Brain microvascular endothelial cell (primary cell): ENCODE results near the gene SPINK1.

Experiments
- DNase-seq: peaks from one replicate; pipeline ENCODE4 v3.0.0-alpha.2; 2020
- H3K27ac ChIP-seq: fragments of 250-450 bp; sonication (Bioruptor Pico); 2 replicates; pipeline ENCODE4 v1.5.1; 2020; ENCODE audit warnings: mild to moderate bottlenecking, moderate library complexity
- H3K27me3 ChIP-seq: fragments of 250-450 bp; sonication (Bioruptor Pico); replicated peaks from 2 replicates; pipeline ENCODE4 v1.5.1; 2020; ENCODE audit warnings: mild to moderate bottlenecking
- H3K36me3 ChIP-seq: fragments of 250-450 bp; sonication (Bioruptor Pico); replicated peaks from 2 replicates; pipeline ENCODE4 v1.5.1; 2020; ENCODE audit warnings: mild to moderate bottlenecking
- H3K4me3 ChIP-seq: 2 replicates; pipeline ENCODE4 v1.5.1; 2011; ENCODE audit warnings: low read depth, mild to moderate bottlenecking, control low read depth, low read length, moderate library complexity
- CTCF ChIP-seq: IDR thresholded peaks from 2 replicates; pipeline ENCODE4 v1.5.1; 2011; ENCODE audit warnings: low read depth, mild to moderate bottlenecking, moderate library complexity, low read length, control low read depth, inconsistent platforms; ENCODE audit errors: missing control alignments
- in situ Hi-C: cut with HindIII; loops from 2 replicates; pipeline ENCODE4 v1.10.0; 2017; ENCODE audit warnings: low sequenced_read_pairs, low pct_ligation_motif_present

Gene SPINK1

DNA sequence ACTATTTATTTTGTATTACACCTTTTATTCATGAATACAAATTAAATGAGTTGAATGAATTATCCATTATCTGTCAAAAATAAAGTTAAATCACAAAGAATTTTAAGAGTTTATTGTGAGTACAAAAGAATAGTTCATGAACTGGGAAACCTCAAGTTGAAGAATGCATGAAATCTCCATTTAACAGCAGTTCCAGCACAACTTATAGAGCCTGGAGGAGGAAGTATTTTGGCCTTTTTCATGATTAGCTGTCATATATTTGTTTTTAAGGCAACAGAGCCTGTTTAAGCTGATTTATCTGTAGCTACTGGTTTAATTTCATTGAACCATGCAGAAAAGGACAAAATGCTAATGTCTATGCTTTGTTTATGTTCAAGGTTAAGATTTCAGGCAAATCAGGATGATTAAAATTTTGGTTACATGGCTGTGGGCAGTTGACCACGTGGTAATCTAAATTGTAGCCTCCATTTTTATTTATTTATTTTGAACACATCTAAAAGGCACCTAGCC is 12.2 kb downstream of the SPINK1 start:
- Histone ChIP-seq H3K27me3 (no peaks in the 10 kb centered on the region), H3K36me3 (no peaks in the 10 kb centered on the region), H3K27ac (no peak overlapping the region), H3K4me3 (no peak overlapping the region)
- in situ Hi-C loops, result no loop called here
- DNase-seq, result no peak
- TF ChIP-seq CTCF, result no peak

DNA sequence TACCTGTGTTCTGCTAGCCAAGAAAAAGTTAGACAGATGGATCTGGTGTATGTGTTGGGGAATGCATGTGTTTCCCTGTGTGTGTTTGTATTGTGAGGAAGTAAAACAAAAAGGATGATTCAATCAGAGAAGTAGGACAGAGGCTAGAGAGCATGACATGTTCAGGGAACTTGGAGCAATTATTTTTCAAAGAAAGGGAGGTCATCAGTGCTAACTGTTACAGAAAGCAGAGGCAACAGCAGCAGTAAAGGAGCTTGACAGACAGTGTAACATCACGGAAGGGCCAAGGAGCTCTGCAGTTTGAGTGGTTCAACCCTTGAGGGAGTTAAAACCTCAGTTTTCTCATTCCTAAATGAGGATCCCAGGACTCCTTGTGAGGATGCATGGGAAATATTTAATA is 13.2 kb downstream of the SPINK1 start:
- no peaks in the 10 kb centered on the region for H3K27me3 ChIP-seq
- H3K4me3 ChIP-seq, result no peak overlapping the region
- TF ChIP-seq CTCF, result no peak
- H3K27ac ChIP-seq, result no peak overlapping the region
- no peaks in the 10 kb centered on the region for H3K36me3 ChIP-seq
- in situ Hi-C loops, result no loop called here
- no peak for DNase-seq

- no peak for DNase-seq
- no peak for TF ChIP-seq CTCF
- Histone ChIP-seq H3K36me3 (no peaks in the 10 kb centered on the region), H3K27me3 (no peaks in the 10 kb centered on the region), H3K4me3 (no peak overlapping the region), H3K27ac (no peak overlapping the region)
- in situ Hi-C loops, result no loop called here
Measured at GRCh38 chr5:147813696-147814095, 17.8 kb downstream of the SPINK1 start.

DNA sequence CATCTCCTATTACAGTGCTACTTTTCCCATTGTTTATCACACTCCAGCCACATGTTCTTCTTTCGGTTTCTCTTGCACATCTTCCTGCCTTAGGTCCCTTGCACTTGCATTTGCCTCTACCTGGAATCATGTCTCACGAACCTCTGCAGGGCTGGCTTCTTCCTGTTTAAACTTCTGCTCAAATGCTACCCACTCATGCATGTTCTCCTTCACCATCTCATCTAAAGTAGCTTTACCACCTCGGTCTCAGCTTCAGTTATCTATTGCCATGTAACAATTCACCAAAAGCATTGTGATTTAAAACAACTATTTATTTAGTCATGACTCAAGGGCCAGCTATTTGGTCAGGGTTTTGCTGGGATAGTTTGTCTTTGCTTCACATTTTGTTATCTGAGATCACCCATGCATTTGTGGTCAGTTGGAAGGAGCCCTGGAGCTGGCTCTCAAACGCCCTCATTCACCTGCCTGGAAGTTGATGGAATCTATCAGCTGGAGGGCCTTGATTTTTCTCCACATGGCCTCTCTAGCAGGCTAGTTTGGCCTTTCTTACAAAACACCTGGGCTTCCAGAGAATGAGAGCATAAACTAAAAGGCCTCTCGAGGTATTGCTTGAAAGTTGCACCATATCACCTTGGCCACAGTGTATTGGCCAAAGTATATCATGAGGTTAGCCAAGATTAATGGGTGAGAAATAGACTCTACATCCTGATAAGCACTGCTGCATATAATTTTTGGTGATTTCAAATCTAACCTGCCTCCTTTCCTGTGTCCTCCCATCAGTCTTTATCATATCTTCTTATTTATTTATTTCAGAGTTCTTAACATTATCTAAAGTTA is 21.4 kb downstream of the SPINK1 start:
- no peak for TF ChIP-seq CTCF
- in situ Hi-C loops, result no loop called here
- no peak for DNase-seq
- no peaks in the 10 kb centered on the region for H3K27me3 ChIP-seq
- no peak overlapping the region for H3K4me3 ChIP-seq
- H3K36me3 ChIP-seq, result no peaks in the 10 kb centered on the region
- H3K27ac ChIP-seq, result no peak overlapping the region

DNA sequence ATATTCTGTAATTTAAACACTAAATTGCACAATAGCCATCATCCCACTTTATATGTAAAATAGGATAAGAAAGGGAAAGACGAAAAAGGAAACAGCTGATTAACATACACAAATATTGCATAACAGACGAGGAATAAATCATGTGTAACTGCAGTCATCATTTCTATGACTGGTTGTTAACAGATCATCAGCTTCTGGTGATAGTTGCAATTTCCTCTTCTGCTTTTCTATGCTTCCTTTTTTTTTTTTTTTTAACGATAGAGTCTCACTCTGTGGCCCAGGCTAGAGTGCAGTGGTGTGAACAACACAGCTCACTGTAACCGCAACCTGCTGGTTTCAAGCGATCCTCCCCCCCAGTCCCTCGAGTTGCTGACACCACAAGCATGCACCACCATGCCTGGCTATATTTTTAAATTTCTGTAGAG is 26.4 kb downstream of the SPINK1 start:
- Histone ChIP-seq H3K27ac (no peak overlapping the region), H3K36me3 (no peaks in the 10 kb centered on the region), H3K4me3 (no peak overlapping the region), H3K27me3 (no peaks in the 10 kb centered on the region)
- in situ Hi-C loops, result no loop called here
- TF ChIP-seq CTCF, result no peak
- DNase-seq, result no peak

DNA sequence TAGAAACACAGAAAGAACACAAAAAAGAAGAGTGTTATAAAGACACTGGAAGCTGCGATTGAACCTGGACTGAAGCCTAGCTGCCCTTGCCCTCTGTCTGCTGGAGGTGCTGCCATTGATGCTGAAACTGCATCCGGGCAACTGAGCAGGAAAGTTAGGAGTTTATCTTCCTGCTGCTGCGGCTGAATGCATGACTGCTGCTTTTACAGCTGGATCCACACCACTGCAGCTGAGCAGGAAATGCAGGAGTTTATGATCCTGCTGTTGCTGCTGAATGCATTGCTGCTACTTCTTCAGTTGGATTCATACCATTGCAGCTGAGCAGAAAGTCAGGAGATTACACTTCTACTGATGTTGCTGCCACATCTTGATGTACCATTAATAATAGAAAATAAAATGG is 27.1 kb downstream of the SPINK1 start:
- Histone ChIP-seq H3K36me3 (no peaks in the 10 kb centered on the region), H3K4me3 (no peak overlapping the region), H3K27me3 (no peaks in the 10 kb centered on the region), H3K27ac (no peak overlapping the region)
- no peak for TF ChIP-seq CTCF
- in situ Hi-C loops, result no loop called here
- DNase-seq, result no peak
